GM10266 (cell line): ENCODE measurements around the gene ECSCR.

Source experiments
- DNase-seq: peaks from one replicate; pipeline ENCODE4 v3.0.0; 2012; ENCODE audit errors: extremely low spot score
- TF ChIP-seq, protein P1 (sequence below): IDR thresholded peaks from 2 replicates; pipeline ENCODE4 v1.5.1; 2012; ENCODE audit warnings: mild to moderate bottlenecking, low read depth; ENCODE audit not compliant: control insufficient read depth, insufficient read depth; ENCODE audit errors: missing control alignments

ECSCR gene

DNA sequence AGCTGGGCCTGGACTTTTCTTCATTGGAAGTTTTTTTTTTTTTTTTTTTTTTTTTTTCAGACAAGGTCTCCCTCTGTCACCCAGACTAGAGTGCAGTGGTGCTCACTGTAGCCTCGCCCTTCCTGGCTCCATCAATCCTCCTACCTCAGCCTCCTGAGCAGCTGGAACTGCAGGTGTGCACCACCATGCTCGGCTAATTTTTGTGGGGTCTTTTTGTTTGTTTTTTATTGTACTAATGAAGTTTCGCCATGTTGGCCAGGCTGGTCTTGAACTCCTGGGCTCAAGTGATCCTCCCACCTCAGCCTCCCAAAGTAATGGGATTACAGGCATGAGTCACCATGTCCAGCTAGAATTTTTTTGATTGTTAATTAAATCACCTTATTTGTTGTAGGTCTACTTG, 26.9 kb downstream of the ECSCR start:
- no peak for DNase-seq
- TF ChIP-seq, protein P1, sequence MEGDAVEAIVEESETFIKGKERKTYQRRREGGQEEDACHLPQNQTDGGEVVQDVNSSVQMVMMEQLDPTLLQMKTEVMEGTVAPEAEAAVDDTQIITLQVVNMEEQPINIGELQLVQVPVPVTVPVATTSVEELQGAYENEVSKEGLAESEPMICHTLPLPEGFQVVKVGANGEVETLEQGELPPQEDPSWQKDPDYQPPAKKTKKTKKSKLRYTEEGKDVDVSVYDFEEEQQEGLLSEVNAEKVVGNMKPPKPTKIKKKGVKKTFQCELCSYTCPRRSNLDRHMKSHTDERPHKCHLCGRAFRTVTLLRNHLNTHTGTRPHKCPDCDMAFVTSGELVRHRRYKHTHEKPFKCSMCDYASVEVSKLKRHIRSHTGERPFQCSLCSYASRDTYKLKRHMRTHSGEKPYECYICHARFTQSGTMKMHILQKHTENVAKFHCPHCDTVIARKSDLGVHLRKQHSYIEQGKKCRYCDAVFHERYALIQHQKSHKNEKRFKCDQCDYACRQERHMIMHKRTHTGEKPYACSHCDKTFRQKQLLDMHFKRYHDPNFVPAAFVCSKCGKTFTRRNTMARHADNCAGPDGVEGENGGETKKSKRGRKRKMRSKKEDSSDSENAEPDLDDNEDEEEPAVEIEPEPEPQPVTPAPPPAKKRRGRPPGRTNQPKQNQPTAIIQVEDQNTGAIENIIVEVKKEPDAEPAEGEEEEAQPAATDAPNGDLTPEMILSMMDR: no peak

DNA sequence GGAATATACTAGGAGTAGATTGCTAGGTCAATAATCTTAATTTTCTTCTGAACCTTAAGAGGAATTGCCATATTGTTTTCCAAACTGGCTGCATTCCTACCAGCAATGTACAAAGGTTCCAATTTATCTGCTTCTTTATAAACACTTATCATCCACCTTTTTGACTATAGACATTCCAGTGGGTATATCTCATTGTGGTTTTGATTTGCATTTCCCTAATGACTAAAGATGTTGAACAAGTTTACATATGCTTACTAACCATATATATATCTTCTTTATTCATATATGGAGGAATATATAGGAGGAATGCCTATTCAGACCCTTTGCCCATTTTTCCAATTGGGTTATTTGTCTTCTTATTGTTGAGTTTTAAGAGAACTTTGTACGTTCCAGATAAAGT, 30.8 kb downstream of the ECSCR start:
- no peak for DNase-seq

DNA sequence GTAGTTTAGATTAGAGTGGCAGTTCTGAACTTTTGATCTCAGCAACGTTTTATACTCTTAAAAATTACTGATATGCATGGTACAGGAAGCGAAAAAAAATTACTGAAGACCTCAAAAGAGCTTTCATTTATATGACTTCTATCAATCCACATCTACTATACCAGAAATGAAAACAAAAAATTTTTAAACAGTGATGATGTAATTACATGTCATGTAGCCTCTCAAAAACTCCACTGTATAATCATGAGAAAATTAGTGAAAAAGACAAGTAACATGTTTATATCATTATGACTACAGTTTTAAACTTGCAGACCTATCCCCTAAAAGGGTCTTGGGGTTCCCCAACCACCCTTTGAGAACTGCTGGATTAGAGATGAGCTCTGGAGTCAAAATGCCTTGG, 32.5 kb downstream of the ECSCR start:
- TF ChIP-seq, protein P1: no peak
- DNase-seq: no peak

More for the DNA sequence above, 30.8 kb downstream of the ECSCR start:
- TF ChIP-seq, protein P1: no peak

DNA sequence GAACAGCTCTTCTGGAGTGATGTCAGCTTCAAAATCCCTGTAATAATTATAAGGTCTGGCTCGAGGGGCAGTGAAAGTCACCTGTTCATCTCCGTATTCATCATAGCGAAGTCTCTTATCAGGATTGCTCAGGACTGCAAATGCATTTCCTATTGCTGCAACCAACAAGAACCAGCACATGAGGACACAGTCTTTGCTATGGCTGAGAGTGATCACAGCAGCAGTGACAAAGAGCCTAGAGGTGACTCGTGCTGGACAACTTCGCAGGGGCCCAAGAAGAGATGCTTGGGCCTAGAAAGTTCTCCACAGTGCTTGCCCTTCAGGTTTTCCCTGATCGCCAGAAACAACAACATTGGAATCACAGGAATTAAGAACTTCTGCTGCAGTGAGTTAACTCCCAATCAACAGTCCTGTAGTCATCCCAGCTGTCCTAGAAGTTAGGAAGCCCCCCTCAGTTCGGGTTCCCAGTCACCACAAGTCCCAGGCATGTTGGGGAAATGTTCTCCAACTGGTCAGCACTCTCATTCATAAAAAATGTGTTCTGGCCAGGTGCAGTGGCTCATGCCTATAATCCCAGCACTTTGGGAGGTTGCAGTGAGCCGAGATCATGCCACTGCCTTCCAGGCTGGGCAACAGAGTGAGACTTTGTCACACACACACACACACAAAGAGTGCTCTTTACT, 36.2 kb downstream of the ECSCR start:
- no peak for DNase-seq
- TF ChIP-seq, protein P1: no peak

DNA sequence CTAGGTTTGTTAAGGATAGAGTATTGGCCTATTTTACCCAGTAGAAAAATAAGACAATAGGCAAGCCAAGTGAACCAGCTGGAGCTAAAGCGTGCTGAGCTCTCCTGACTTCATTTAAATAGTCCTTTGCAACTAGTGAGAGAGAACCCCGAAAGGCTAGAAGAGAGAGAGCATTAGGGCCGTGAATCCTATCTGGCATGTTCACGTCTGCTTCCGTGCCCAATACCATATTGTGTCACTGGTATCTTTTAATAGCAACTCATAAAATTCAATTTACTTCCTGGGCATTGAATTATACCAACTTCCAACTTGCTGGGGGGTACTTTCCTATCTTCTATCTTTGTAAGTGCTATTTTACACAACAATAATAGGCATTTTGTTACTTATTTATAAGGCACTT, 37.0 kb downstream of the ECSCR start:
- no peak for DNase-seq

DNA sequence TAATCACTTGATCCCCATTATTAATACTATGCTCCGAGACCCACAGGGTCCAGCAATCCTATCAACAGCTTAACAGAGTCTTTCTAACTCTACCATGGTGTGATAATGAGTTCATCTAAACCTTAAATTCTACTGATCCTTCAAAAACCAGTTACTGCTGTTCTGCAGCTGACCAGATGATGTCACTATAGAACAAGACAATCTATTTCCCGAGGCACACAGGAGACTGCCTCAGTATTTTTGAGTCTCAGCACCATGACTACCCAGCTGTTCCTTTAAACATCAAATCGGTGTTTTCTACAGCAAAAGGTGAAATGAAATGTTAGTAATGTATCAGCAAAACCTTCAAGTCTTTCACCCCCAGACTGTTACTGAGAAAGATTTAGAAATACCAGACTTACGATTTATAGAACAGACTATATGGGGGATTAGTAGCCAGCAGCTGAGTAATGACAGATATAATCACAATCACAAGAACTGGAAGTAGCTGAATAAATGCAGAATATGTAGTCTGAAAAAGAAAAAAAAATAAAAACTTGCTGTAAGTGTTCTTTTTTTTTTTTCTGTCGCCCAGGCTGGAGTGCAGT, 40.1 kb downstream of the ECSCR start:
- peak; percentile 75 for DNase-seq
- TF ChIP-seq, protein P1: peak; percentile 93

More for the DNA sequence above, 37.0 kb downstream of the ECSCR start:
- TF ChIP-seq, protein P1: no peak
